GM10266 (cell line): ENCODE data around the gene FYN.

ENCODE experiments used
- DNase-seq: peaks from one replicate; pipeline ENCODE4 v3.0.0; 2012; ENCODE audit errors: extremely low spot score
- TF ChIP-seq, protein P1 (sequence below): IDR thresholded peaks from 2 replicates; pipeline ENCODE4 v1.5.1; 2012; ENCODE audit warnings: mild to moderate bottlenecking, low read depth; ENCODE audit not compliant: control insufficient read depth, insufficient read depth; ENCODE audit errors: missing control alignments

Gene FYN

DNA sequence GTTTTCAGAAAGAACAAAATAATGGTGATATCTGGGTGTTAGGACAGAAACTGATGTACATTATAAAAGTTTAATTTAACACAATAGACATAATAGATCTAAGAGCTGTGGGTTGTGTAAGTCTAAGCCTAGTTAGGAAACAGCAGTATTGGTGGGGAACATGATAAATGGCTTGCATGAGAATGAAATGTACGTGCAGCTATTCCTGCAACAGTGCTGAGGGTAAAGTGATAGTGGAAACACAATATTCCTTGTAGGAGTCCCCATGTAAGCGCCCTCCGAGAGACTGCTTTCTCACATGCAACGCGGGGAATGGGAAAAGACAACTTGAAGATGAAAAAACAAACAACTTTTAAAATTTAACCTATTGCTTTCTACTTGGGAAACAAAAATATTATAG lies 171.0 kb downstream of the FYN start:
- TF ChIP-seq, protein P1, sequence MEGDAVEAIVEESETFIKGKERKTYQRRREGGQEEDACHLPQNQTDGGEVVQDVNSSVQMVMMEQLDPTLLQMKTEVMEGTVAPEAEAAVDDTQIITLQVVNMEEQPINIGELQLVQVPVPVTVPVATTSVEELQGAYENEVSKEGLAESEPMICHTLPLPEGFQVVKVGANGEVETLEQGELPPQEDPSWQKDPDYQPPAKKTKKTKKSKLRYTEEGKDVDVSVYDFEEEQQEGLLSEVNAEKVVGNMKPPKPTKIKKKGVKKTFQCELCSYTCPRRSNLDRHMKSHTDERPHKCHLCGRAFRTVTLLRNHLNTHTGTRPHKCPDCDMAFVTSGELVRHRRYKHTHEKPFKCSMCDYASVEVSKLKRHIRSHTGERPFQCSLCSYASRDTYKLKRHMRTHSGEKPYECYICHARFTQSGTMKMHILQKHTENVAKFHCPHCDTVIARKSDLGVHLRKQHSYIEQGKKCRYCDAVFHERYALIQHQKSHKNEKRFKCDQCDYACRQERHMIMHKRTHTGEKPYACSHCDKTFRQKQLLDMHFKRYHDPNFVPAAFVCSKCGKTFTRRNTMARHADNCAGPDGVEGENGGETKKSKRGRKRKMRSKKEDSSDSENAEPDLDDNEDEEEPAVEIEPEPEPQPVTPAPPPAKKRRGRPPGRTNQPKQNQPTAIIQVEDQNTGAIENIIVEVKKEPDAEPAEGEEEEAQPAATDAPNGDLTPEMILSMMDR: no peak
- no peak for DNase-seq

DNA sequence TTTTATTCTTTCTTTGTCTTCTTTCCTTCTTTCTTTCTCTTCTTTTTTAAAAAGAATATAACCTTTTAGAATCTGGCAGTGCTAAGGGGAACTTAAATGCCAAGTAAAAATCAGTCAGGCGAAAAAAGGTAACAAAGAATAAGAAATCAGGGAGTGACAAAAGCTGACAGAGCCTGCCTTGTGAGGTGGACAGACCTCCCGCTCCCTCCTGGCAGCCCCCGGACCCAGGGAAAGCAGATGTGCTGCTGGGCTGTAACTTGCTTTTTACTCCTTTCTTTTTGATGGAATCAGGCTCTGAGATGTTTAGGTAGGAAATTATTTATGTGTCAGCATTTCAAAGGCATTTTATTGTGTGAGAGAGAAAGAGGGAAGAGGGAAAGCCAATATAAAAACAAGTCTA lies 172.1 kb downstream of the FYN start:
- TF ChIP-seq, protein P1: no peak
- no peak for DNase-seq

DNA sequence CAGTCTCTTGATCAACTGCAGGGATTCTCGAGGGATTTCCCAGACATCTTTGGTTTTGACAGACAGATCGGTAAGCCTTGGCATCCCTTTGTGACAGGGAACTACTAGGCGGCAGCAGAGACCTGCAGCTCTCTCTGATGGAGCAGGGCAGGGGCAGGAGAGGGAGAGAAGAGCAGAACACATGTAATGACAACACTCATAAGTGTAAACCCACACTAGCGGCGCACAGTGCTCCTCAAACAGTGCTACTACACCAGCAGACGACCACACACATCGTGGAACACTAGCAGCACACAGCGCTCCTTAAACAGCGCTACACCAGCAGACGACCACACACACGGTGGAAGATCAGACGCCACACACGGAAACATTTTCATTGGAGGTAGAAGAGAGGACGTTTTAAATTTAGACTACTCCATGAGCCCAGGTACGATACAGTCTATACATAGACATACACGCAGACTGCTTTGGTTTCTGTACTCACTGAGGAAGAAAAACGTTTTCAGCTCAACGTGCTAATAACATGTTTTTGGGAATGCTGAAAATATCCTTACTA lies 173.0 kb downstream of the FYN start:
- DNase-seq: no peak
- TF ChIP-seq, protein P1: no peak

DNA sequence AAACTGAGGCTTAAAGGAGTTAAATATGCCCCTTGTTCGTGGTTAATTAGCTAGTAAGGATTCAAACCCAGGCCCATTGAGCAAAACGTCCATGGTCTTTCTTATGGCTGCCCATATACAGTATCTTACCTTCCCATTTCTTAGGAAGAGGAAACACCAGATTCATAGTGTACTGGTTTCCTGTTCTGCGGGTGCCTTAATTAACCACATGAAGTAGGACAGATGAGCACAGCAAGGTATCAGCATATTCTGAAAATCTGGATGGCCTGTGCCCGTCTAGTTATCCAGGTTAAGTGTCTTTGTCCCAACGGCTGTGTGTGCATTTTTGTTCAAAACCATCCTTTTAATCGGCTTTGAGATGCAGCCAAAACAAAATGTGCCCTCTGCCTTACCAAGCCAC lies 174.1 kb downstream of the FYN start:
- TF ChIP-seq, protein P1: no peak
- no peak for DNase-seq

DNA sequence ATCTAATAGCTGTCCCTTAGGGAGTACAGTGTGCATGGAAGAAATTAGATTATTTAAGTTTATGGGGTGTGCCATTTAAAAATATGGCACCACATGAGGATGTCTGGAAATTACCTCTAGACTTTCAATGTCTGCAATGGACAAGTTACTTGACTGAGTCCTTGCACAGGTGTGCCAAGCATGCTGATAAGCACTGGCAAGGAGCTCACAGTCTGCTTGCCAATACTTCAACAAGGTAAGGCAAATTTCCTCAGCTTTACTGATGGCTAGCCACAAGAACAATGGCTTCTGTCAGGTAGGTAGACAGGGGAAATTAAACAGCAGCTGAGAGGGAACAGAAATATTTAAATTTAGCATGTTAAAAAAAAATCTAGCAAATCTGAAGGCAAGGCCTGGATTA lies 176.4 kb downstream of the FYN start:
- TF ChIP-seq, protein P1: no peak
- DNase-seq: no peak

DNA sequence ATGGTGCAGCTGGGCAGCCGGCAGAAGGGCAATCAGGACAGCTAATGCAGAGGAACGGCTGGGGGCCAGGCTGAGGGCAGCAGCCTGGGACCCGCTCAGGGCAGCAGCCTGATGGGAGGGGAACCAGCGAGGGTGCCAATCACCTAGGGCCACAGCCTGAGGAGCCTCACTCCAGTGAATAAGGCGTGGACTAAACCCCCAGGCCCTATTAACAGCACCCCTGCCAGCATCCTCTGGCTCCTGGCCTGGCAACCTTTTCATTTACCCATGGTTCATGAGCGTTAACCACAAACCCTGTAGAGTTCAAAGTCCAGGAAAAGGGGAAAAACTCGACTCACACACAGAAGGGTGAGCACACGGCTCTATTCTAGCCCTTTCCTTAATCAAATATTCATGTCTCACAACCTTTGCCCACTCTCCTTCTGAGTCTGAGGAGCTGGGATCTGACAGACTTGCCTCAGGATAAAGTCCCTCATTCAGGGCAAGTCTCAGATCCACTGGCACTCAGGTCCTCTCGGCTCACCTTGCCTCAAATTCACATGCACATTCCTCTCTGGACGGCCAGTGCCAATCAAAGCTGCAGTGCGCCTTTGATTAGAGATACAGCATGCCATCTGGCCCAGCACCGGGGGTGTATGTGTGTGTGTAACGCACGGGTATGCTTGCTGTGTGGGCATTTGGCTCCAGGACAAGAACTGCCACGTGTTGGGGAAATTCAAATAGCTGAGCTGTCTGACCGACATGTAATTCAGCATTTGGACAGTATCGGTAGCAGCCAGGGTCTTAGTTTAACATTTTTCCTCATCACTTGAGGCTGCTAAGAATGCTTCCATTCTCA lies 180.7 kb downstream of the FYN start:
- TF ChIP-seq, protein P1: no peak
- no peak for DNase-seq

DNA sequence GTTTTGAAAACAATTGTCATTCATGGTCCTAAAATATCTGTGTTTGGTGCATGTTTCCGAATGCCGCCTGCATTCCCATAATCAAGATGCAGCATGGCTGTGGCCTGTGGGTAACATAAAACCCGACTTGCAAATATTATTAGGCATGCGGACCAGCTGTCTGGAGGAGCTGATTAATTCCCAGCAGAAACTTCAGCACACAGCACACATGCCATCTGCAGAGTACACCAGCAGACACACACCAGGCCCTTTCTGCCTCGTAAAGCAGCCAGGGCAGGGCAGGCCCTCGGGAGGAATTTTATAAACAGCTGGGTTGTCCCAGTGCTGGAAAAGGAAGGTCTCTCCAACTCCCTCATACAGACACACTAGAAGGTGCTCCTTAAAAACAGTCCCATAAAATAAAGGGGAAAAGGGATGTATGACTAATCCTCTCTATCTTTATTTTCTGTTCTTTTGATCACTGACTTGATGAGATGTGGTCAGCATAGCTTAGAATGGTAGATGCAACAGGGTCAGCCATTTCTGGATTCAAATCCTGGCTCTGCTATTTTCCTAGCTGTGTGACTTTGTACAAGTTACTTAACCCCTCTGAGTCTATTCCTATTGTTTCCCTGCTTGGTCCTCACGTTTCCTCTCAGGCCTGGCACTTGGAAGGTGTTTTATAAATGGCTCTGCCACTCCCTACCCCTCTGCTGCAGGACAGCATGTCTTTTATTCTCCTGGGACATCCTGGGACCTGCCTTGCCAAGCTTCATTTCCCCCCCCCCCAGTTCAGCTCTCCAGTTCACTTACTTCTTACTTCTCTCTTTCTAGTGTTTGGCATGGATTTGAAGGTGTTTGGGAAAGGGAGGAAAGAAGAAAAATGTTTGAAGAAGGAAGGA lies 181.7 kb downstream of the FYN start:
- no peak for DNase-seq
- TF ChIP-seq, protein P1: no peak
